Muscle layer of colon (tissue), 2 donors: ENCODE results near the gene CCR9.

ENCODE experiments used
- H3K27ac ChIP-seq: one replicate; pipeline ENCODE4 v1.7.0; 2013; ENCODE audit warnings: low read depth, mild to moderate bottlenecking, low read length, moderate library complexity
- H3K27me3 ChIP-seq, 2 donors: one replicate each; pipeline ENCODE4 v1.7.0; 2013; ENCODE audit warnings: low read length in 2 of 2, mild to moderate bottlenecking in 2 of 2; ENCODE audit not compliant: insufficient read depth in 2 of 2, control insufficient read depth in 1 of 2
- H3K36me3 ChIP-seq: one replicate; pipeline ENCODE4 v1.7.0; 2013; ENCODE audit warnings: mild to moderate bottlenecking, low read length; ENCODE audit not compliant: insufficient read depth
- H3K4me1 ChIP-seq: one replicate; pipeline ENCODE4 v1.7.0; 2013; ENCODE audit warnings: mild to moderate bottlenecking, low read length; ENCODE audit not compliant: insufficient read depth
- H3K4me3 ChIP-seq, 2 donors: one replicate each; pipeline ENCODE4 v1.7.0; 2013; ENCODE audit warnings: low read length in 2 of 2, low read depth in 1 of 2, mild to moderate bottlenecking in 1 of 2, moderate library complexity in 1 of 2
- H3K9ac ChIP-seq: one replicate; pipeline ENCODE4 v1.7.0; 2013; ENCODE audit warnings: low read length
- H3K9me3 ChIP-seq: one replicate; pipeline ENCODE4 v1.7.0; 2013; ENCODE audit warnings: mild to moderate bottlenecking, low read length
- donor health status: abdominal sarcoma.
- donor health status: Adenocarcinoma of cecum.

The CCR9 gene

GRCh38 chr3:45858809-45859543 lies 27.4 kb upstream of the CCR9 start:
- Histone ChIP-seq H3K27me3 (no peaks in the 10 kb centered on the region), H3K36me3 (no peaks in the 10 kb centered on the region), H3K9ac (no peak overlapping the region), H3K27ac (no peak overlapping the region), H3K9me3 (no peaks in the 10 kb centered on the region), H3K4me3 (no peak overlapping the region), H3K4me1 (no peaks in the 10 kb centered on the region)

- H3K27me3 ChIP-seq: no peaks in the 10 kb centered on the region
- H3K36me3 ChIP-seq: no peaks in the 10 kb centered on the region
- H3K4me1 ChIP-seq: no peaks in the 10 kb centered on the region
- no peaks in the 10 kb centered on the region for H3K9me3 ChIP-seq
- no peak overlapping the region for H3K4me3 ChIP-seq
- H3K9ac ChIP-seq: no peak overlapping the region
- no peak overlapping the region for H3K27ac ChIP-seq
Observed at GRCh38 chr3:45860481-45860880, 25.9 kb upstream of the CCR9 start.

- no peaks in the 10 kb centered on the region for H3K9me3 ChIP-seq
- no peaks in the 10 kb centered on the region for H3K27me3 ChIP-seq
- no peak overlapping the region for H3K27ac ChIP-seq
- H3K4me3 ChIP-seq: no peak overlapping the region
- no peaks in the 10 kb centered on the region for H3K4me1 ChIP-seq
- H3K36me3 ChIP-seq: no peaks in the 10 kb centered on the region
- no peak overlapping the region for H3K9ac ChIP-seq
Observed at GRCh38 chr3:45861043-45861719, 25.2 kb upstream of the CCR9 start.

- Histone ChIP-seq H3K9ac (no peak overlapping the region), H3K27me3 (no peaks in the 10 kb centered on the region), H3K4me3 (no peak overlapping the region), H3K9me3 (no peaks in the 10 kb centered on the region), H3K4me1 (no peaks in the 10 kb centered on the region), H3K36me3 (no peaks in the 10 kb centered on the region), H3K27ac (no peak overlapping the region)
Observed at GRCh38 chr3:45864760-45865519, 21.4 kb upstream of the CCR9 start.

- no peaks in the 10 kb centered on the region for H3K36me3 ChIP-seq
- no peak overlapping the region for H3K4me3 ChIP-seq
- no peak overlapping the region for H3K27ac ChIP-seq
- no peaks in the 10 kb centered on the region for H3K4me1 ChIP-seq
- no peak overlapping the region for H3K9ac ChIP-seq
- no peaks in the 10 kb centered on the region for H3K9me3 ChIP-seq
- H3K27me3 ChIP-seq: no peaks in the 10 kb centered on the region
Observed at GRCh38 chr3:45865563-45865962, 20.8 kb upstream of the CCR9 start.

GRCh38 chr3:45868213-45868612 lies 18.1 kb upstream of the CCR9 start:
- no peak overlapping the region for H3K27ac ChIP-seq
- no peaks in the 10 kb centered on the region for H3K27me3 ChIP-seq
- no peaks in the 10 kb centered on the region for H3K36me3 ChIP-seq
- no peaks in the 10 kb centered on the region for H3K4me1 ChIP-seq
- no peak overlapping the region for H3K4me3 ChIP-seq
- no peaks in the 10 kb centered on the region for H3K9me3 ChIP-seq
- H3K9ac ChIP-seq: no peak overlapping the region

- no peak overlapping the region for H3K9ac ChIP-seq
- no peak overlapping the region for H3K4me3 ChIP-seq
- no peak overlapping the region for H3K27ac ChIP-seq
- H3K4me1 ChIP-seq: no peaks in the 10 kb centered on the region
- H3K27me3 ChIP-seq: no peaks in the 10 kb centered on the region
- H3K9me3 ChIP-seq: no peaks in the 10 kb centered on the region
- no peaks in the 10 kb centered on the region for H3K36me3 ChIP-seq
Observed at GRCh38 chr3:45868650-45869049, 17.7 kb upstream of the CCR9 start.

GRCh38 chr3:45869638-45870037 lies 16.7 kb upstream of the CCR9 start:
- Histone ChIP-seq H3K27me3 (no peaks in the 10 kb centered on the region), H3K36me3 (no peaks in the 10 kb centered on the region), H3K4me1 (no peaks in the 10 kb centered on the region), H3K27ac (no peak overlapping the region), H3K9me3 (no peaks in the 10 kb centered on the region), H3K4me3 (no peak overlapping the region), H3K9ac (no peak overlapping the region)

GRCh38 chr3:45870099-45870498 lies 16.2 kb upstream of the CCR9 start:
- no peaks in the 10 kb centered on the region for H3K9me3 ChIP-seq

GRCh38 chr3:45871780-45872179 lies 14.6 kb upstream of the CCR9 start:
- Histone ChIP-seq H3K27ac (no peak overlapping the region), H3K4me3 (no peak overlapping the region), H3K27me3 (no peaks in the 10 kb centered on the region), H3K9ac (no peak overlapping the region), H3K9me3 (no peaks in the 10 kb centered on the region), H3K4me1 (no peaks in the 10 kb centered on the region), H3K36me3 (no peaks in the 10 kb centered on the region)

More at GRCh38 chr3:45870099-45870498, 16.2 kb upstream of the CCR9 start:
- Histone ChIP-seq H3K27ac (no peak overlapping the region), H3K4me3 (no peak overlapping the region), H3K36me3 (no peaks in the 10 kb centered on the region), H3K4me1 (no peaks in the 10 kb centered on the region), H3K27me3 (no peaks in the 10 kb centered on the region), H3K9ac (no peak overlapping the region)

GRCh38 chr3:45872569-45872968 lies 13.8 kb upstream of the CCR9 start:
- Histone ChIP-seq H3K4me1 (no peaks in the 10 kb centered on the region), H3K9me3 (no peaks in the 10 kb centered on the region), H3K27ac (no peak overlapping the region), H3K4me3 (no peak overlapping the region), H3K36me3 (no peaks in the 10 kb centered on the region), H3K27me3 (no peaks in the 10 kb centered on the region), H3K9ac (no peak overlapping the region)
